Putamen (tissue), 1 donor: Measurements from ENCODE around the gene ABCA2.

Experiments
- DNase-seq: peaks from one replicate; pipeline ENCODE4 v3.0.0-alpha.2; 2016; ENCODE audit warnings: low spot score

ABCA2 gene

GRCh38 chr9:136997371-136997770 is 30.7 kb downstream of the ABCA2 start:
- DNase-seq: no peak

GRCh38 chr9:136996361-136997292 is 31.4 kb downstream of the ABCA2 start, which contains the start of gene CLIC3:
Gene CLIC3, minus strand, starts transcription at chr9:136996568. Its CDS starts 25 bp downstream, at chr9:136996543.
- no peak for DNase-seq

GRCh38 chr9:136995772-136996311 is 32.2 kb downstream of the ABCA2 start:
- DNase-seq: no peak

- no peak for DNase-seq
Observed at GRCh38 chr9:136995362-136995761, 32.7 kb downstream of the ABCA2 start.

- no peak for DNase-seq
Observed at GRCh38 chr9:136994888-136995230, 33.2 kb downstream of the ABCA2 start.

- DNase-seq: no peak
Observed at GRCh38 chr9:136994180-136994887, 33.7 kb downstream of the ABCA2 start.

GRCh38 chr9:136992819-136993369 is 35.1 kb downstream of the ABCA2 start:
- no peak for DNase-seq

- DNase-seq: peak; percentile 87
Observed at GRCh38 chr9:136991993-136992818, 35.8 kb downstream of the ABCA2 start, which contains the start of gene PAXX. Gene PAXX, plus strand, starts transcription at chr9:136992422. Its CDS starts 22 bp downstream, at chr9:136992444.

- DNase-seq: no peak
Observed at GRCh38 chr9:136990242-136990911, 37.7 kb downstream of the ABCA2 start.

GRCh38 chr9:136988872-136989271 is 39.2 kb downstream of the ABCA2 start:
- no peak for DNase-seq

GRCh38 chr9:136985853-136986252 is 42.2 kb downstream of the ABCA2 start:
- no peak for DNase-seq

GRCh38 chr9:136985027-136985602 is 42.9 kb downstream of the ABCA2 start:
- DNase-seq: no peak

- no peak for DNase-seq
Observed at GRCh38 chr9:136984464-136985026, 43.5 kb downstream of the ABCA2 start.

- no peak for DNase-seq
Observed at GRCh38 chr9:136983656-136984314, 44.3 kb downstream of the ABCA2 start.

GRCh38 chr9:136983167-136983566 is 44.9 kb downstream of the ABCA2 start:
- no peak for DNase-seq

GRCh38 chr9:136982232-136983051 is 45.6 kb downstream of the ABCA2 start, which contains the start of gene LCNL1:
Gene LCNL1, plus strand, starts transcription at chr9:136982993. Its CDS starts 594 bp downstream, at chr9:136983587.
- no peak for DNase-seq

GRCh38 chr9:136981588-136982231 is 46.3 kb downstream of the ABCA2 start:
- DNase-seq: peak; percentile 77
